ENCODE measurements around the gene LYSMD2. TPM values are rescaled to one million over a fixed set of nuclear protein-coding genes. Genes with fewer than 3 reads are reported as not detected.

Gene LYSMD2
- total and polyA plus RNA-seq, 8 donors, result 5.0 to 29.7 (median 8.0) TPM

DNA sequence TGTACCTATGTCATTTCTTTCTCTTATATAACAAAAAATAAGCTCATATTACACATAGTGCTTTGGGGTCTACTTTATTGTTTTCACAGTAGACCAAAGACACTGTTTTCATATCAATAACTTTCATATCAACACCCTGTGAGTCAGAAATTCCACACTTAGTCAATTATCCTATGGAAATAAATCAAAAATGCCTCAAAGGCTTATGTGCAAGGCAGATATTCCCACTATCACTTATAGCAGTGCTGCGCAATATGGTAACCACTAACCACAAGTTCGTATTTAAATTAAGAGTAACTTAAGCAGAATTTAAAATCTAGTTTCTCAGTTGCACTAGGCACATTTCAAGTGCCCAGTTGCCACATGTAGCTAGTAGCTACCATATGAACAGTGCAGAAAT, 40.3 kb downstream of the LYSMD2 start:
- no peaks in the 10 kb centered on the region for H3K9me3 ChIP-seq
- TF ChIP-seq, protein P1, sequence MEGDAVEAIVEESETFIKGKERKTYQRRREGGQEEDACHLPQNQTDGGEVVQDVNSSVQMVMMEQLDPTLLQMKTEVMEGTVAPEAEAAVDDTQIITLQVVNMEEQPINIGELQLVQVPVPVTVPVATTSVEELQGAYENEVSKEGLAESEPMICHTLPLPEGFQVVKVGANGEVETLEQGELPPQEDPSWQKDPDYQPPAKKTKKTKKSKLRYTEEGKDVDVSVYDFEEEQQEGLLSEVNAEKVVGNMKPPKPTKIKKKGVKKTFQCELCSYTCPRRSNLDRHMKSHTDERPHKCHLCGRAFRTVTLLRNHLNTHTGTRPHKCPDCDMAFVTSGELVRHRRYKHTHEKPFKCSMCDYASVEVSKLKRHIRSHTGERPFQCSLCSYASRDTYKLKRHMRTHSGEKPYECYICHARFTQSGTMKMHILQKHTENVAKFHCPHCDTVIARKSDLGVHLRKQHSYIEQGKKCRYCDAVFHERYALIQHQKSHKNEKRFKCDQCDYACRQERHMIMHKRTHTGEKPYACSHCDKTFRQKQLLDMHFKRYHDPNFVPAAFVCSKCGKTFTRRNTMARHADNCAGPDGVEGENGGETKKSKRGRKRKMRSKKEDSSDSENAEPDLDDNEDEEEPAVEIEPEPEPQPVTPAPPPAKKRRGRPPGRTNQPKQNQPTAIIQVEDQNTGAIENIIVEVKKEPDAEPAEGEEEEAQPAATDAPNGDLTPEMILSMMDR (IDR thresholded peaks at IDR 0.05), result no peak
- intact Hi-C loops (cut with DNase I), result no loop called here
- H3K4me1 ChIP-seq, result peaks cover 0 to 4% (median 0%) of the 10 kb centered on the region in 3 donors
- peaks cover 0 to 4% (median 0%) of the 10 kb centered on the region in 4 donors for H3K27me3 ChIP-seq
- no peak overlapping the region for H3K27ac ChIP-seq
- FAIRE-seq, result no peak
- ATAC-seq, result no peak
- 94 to 95% methylated on average over 2 of the region's 2 CpGs for WGBS, 2 donors
- DNase-seq, result no peak
- no peak overlapping the region for H3K4me3 ChIP-seq
- H3K36me3 ChIP-seq, result no peaks in the 10 kb centered on the region

DNA sequence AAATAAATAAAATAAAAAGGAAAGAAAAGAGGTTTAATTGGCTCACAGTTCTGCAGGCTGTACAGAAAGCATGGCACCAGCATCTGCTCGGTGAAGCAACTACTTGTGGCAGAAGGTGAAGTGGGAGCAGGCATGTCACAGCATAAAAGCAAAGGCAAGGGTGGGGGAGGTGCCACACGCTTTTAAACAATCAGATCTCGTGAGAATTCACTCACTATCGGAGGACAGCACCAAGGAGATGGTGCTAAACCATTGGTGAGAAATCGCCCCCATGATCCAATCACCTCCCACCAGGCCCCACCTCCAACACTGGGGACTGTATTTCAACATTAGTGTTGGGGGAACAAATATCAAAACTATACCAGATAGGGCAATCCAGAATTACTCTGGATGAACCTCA, 40.9 kb downstream of the LYSMD2 start:
- Histone ChIP-seq H3K9me3 (no peaks in the 10 kb centered on the region), H3K27me3 (peaks cover 0 to 4% (median 0%) of the 10 kb centered on the region in 4 donors), H3K36me3 (no peaks in the 10 kb centered on the region), H3K4me1 (peaks cover 0 to 4% (median 0%) of the 10 kb centered on the region in 3 donors), H3K27ac (no peak overlapping the region), H3K4me3 (no peak overlapping the region)
- WGBS, 2 donors, result 80 to 83% methylated on average over 5 of the region's 5 CpGs
- intact Hi-C loops (cut with DNase I), result no loop called here
- no peak for FAIRE-seq
- no peak for ATAC-seq
- no peak for DNase-seq
- TF ChIP-seq, protein P1 (IDR thresholded peaks at IDR 0.05), result no peak

DNA sequence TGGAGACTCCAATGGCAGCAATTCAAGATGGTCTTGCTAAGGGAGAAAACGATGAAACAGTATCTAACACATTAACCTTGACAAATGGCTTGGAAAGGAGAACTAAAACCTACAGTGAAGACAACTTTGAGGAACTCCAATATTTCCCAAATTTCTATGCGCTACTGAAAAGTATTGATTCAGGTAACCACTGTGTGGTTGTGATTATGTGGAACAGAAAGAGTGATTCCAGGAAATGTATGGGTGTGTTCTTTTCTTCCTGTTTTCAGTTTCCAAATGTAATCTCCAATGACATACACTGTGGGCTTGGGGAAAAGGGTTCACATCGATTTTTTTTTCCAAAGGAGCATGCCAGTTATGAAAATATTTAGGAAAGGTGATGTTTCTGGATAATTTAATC, 45.3 kb downstream of the LYSMD2 start:
- intact Hi-C loops (cut with DNase I), result no loop called here
- DNase-seq (no peak), FAIRE-seq (no peak), ATAC-seq (peak in 1 of 4 donors; percentile 18)
- WGBS, 2 donors, result 22 to 30% methylated on average over 3 of the region's 3 CpGs
- Histone ChIP-seq H3K4me1 (peaks cover 0 to 4% (median 0%) of the 10 kb centered on the region in 3 donors), H3K27ac (no peak overlapping the region), H3K27me3 (no peaks in the 10 kb centered on the region), H3K9me3 (no peaks in the 10 kb centered on the region), H3K4me3 (no peak overlapping the region), H3K36me3 (no peaks in the 10 kb centered on the region)
- TF ChIP-seq, protein P1 (IDR thresholded peaks at IDR 0.05), result no peak

- FAIRE-seq (no peak), ATAC-seq (no peak), DNase-seq (no peak)
- H3K4me1 ChIP-seq, result peaks cover 0 to 4% (median 0%) of the 10 kb centered on the region in 3 donors
- H3K9me3 ChIP-seq, result no peaks in the 10 kb centered on the region
- no peak overlapping the region for H3K27ac ChIP-seq
- WGBS, 2 donors, result 71 to 81% methylated on average over 2 of the region's 2 CpGs
- TF ChIP-seq, protein P1 (IDR thresholded peaks at IDR 0.05), result no peak
- no peaks in the 10 kb centered on the region for H3K36me3 ChIP-seq
- no peak overlapping the region for H3K4me3 ChIP-seq
- intact Hi-C loops (cut with DNase I), result no loop called here
- H3K27me3 ChIP-seq, result peaks cover 0 to 3% (median 0%) of the 10 kb centered on the region in 4 donors
These were observed 48.6 kb downstream of the LYSMD2 start for GRCh38 chr15:51688863-51689262.

GRCh38 chr15:51687565-51687964, 49.9 kb downstream of the LYSMD2 start:
- Histone ChIP-seq H3K4me1 (peaks cover 0 to 4% (median 0%) of the 10 kb centered on the region in 3 donors), H3K4me3 (no peak overlapping the region), H3K27ac (no peak overlapping the region), H3K27me3 (peaks cover 0 to 10% (median 0%) of the 10 kb centered on the region in 4 donors), H3K36me3 (no peaks in the 10 kb centered on the region), H3K9me3 (no peaks in the 10 kb centered on the region)
- WGBS, 2 donors, result 2 to 44% methylated on average over 1 of the region's 1 CpG
- no peak for ATAC-seq
- TF ChIP-seq, protein P1 (IDR thresholded peaks at IDR 0.05), result no peak
- no peak for DNase-seq
- FAIRE-seq, result no peak
- intact Hi-C loops (cut with DNase I), result no loop called here
